ENCODE results near the gene FBN2.

DNA sequence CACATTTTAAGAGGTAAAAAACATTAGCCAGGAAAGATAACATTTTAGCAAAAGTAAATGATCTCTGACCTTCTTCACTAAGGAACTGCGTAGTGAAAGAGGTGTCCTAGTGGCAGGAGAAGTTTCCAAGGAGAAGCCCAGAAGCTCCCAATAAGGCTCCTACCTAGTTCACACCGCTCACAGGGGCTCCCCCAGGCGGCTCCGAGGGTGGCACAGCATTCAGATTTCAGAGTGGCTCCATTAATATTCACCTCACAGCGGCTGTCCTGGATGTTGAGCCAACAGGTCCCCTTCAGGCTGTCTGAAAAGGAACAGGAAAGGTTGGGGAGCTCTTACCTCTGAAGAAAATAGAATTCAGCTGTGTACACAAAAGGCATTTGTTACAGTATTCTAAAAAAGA is 187.3 kb downstream of the FBN2 start:
- TF ChIP-seq, protein P1, sequence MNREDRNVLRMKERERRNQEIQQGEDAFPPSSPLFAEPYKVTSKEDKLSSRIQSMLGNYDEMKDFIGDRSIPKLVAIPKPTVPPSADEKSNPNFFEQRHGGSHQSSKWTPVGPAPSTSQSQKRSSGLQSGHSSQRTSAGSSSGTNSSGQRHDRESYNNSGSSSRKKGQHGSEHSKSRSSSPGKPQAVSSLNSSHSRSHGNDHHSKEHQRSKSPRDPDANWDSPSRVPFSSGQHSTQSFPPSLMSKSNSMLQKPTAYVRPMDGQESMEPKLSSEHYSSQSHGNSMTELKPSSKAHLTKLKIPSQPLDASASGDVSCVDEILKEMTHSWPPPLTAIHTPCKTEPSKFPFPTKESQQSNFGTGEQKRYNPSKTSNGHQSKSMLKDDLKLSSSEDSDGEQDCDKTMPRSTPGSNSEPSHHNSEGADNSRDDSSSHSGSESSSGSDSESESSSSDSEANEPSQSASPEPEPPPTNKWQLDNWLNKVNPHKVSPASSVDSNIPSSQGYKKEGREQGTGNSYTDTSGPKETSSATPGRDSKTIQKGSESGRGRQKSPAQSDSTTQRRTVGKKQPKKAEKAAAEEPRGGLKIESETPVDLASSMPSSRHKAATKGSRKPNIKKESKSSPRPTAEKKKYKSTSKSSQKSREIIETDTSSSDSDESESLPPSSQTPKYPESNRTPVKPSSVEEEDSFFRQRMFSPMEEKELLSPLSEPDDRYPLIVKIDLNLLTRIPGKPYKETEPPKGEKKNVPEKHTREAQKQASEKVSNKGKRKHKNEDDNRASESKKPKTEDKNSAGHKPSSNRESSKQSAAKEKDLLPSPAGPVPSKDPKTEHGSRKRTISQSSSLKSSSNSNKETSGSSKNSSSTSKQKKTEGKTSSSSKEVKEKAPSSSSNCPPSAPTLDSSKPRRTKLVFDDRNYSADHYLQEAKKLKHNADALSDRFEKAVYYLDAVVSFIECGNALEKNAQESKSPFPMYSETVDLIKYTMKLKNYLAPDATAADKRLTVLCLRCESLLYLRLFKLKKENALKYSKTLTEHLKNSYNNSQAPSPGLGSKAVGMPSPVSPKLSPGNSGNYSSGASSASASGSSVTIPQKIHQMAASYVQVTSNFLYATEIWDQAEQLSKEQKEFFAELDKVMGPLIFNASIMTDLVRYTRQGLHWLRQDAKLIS (CRISPR knock-in tag; IDR thresholded peaks at IDR 0.05), result no peak
- TF ChIP-seq FOXJ2 (tag; IDR thresholded peaks at IDR 0.05), result no peak
- TF ChIP-seq NONO (IDR thresholded peaks at IDR 0.05; ENCODE audit: low read depth in 2 of 2, low read length in 1 of 2), result no peak
- TF ChIP-seq HNRNPK (IDR thresholded peaks at IDR 0.05; ENCODE audit: low read depth, low read length, poor library complexity, severe bottlenecking), result no peak
- TF ChIP-seq TCF7L2 (IDR thresholded peaks at IDR 0.05; ENCODE audit: low read depth, low read length), result no peak
- TF ChIP-seq MYC (IDR thresholded peaks at IDR 0.05; ENCODE audit: low read depth, low read length), result no peak
- no peak for TF ChIP-seq MYC (CRISPR knock-in tag; IDR thresholded peaks at IDR 0.05; ENCODE audit: borderline replicate concordance, low read depth)
- TF ChIP-seq, protein P2, sequence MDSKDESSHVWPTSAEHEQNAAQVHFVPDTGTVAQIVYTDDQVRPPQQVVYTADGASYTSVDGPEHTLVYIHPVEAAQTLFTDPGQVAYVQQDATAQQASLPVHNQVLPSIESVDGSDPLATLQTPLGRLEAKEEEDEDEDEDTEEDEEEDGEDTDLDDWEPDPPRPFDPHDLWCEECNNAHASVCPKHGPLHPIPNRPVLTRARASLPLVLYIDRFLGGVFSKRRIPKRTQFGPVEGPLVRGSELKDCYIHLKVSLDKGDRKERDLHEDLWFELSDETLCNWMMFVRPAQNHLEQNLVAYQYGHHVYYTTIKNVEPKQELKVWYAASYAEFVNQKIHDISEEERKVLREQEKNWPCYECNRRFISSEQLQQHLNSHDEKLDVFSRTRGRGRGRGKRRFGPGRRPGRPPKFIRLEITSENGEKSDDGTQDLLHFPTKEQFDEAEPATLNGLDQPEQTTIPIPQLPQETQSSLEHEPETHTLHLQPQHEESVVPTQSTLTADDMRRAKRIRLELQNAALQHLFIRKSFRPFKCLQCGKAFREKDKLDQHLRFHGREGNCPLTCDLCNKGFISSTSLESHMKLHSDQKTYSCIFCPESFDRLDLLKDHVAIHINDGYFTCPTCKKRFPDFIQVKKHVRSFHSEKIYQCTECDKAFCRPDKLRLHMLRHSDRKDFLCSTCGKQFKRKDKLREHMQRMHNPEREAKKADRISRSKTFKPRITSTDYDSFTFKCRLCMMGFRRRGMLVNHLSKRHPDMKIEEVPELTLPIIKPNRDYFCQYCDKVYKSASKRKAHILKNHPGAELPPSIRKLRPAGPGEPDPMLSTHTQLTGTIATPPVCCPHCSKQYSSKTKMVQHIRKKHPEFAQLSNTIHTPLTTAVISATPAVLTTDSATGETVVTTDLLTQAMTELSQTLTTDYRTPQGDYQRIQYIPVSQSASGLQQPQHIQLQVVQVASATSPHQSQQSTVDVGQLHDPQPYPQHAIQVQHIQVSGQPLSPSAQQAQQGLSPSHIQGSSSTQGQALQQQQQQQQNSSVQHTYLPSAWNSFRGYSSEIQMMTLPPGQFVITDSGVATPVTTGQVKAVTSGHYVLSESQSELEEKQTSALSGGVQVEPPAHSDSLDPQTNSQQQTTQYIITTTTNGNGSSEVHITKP (IDR thresholded peaks at IDR 0.05; ENCODE audit: partially characterized antibody), result no peak
- TF ChIP-seq, protein P3, sequence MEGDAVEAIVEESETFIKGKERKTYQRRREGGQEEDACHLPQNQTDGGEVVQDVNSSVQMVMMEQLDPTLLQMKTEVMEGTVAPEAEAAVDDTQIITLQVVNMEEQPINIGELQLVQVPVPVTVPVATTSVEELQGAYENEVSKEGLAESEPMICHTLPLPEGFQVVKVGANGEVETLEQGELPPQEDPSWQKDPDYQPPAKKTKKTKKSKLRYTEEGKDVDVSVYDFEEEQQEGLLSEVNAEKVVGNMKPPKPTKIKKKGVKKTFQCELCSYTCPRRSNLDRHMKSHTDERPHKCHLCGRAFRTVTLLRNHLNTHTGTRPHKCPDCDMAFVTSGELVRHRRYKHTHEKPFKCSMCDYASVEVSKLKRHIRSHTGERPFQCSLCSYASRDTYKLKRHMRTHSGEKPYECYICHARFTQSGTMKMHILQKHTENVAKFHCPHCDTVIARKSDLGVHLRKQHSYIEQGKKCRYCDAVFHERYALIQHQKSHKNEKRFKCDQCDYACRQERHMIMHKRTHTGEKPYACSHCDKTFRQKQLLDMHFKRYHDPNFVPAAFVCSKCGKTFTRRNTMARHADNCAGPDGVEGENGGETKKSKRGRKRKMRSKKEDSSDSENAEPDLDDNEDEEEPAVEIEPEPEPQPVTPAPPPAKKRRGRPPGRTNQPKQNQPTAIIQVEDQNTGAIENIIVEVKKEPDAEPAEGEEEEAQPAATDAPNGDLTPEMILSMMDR (IDR thresholded peaks at IDR 0.05 in 2 of 3, conservative IDR thresholded peaks at IDR 0.05 in 1 of 3; ENCODE audit: insufficient read depth in 2 of 3, low read depth in 1 of 3, low read length in 3 of 3), result no peak
